KMS-11 (cell line): Measurements from ENCODE around the gene ATG2B.
A peak's percentile ranks its signal among the peaks of the same experiment; 100 is the strongest.

Experiments used
- H2AFZ ChIP-seq: fragments of 200-600 bp; sonication (generic); 2 replicates; pipeline ENCODE4 v1.6.1; 2016; ENCODE audit warnings: antibody characterized with exemption, mixed run types, low read depth
- H3K27ac ChIP-seq: fragments of 200-600 bp; sonication (generic); 2 replicates; pipeline ENCODE4 v1.6.1; 2016; ENCODE audit warnings: mild to moderate bottlenecking, mixed run types
- H3K27me3 ChIP-seq: fragments of 200-600 bp; sonication (generic); 2 replicates; pipeline ENCODE4 v1.6.1; 2017; ENCODE audit warnings: mild to moderate bottlenecking, low read depth, mixed run types, moderate library complexity; ENCODE audit not compliant: insufficient read depth
- H3K36me3 ChIP-seq: fragments of 200-600 bp; sonication (generic); 2 replicates; pipeline ENCODE4 v1.6.1; 2017; ENCODE audit warnings: mild to moderate bottlenecking, mixed run types; ENCODE audit not compliant: insufficient read depth
- H3K4me1 ChIP-seq: fragments of 200-600 bp; sonication (generic); 2 replicates; pipeline ENCODE4 v1.6.1; 2016; ENCODE audit warnings: mild to moderate bottlenecking, low read depth, mixed run types; ENCODE audit not compliant: poor library complexity, severe bottlenecking
- H3K4me2 ChIP-seq: fragments of 200-600 bp; sonication (generic); 2 replicates; pipeline ENCODE4 v1.7.0; 2016; ENCODE audit warnings: mild to moderate bottlenecking, mixed run types
- H3K4me3 ChIP-seq: fragments of 200-600 bp; sonication (generic); IDR thresholded peaks from 2 replicates; pipeline ENCODE4 v1.6.1; 2017; ENCODE audit warnings: low read depth, low read length, mixed read lengths; ENCODE audit not compliant: insufficient read depth
- H3K79me2 ChIP-seq: fragments of 200-600 bp; sonication (generic); 2 replicates; pipeline ENCODE4 v1.6.1; 2016; ENCODE audit warnings: low read depth, mixed run types; ENCODE audit not compliant: insufficient read depth
- H3K9ac ChIP-seq: fragments of 200-600 bp; sonication (generic); 2 replicates; pipeline ENCODE4 v1.6.1; 2016; ENCODE audit warnings: mild to moderate bottlenecking, mixed run types
- H4K20me1 ChIP-seq: fragments of 200-600 bp; sonication (generic); 2 replicates; pipeline ENCODE4 v1.6.1; 2016; ENCODE audit warnings: mild to moderate bottlenecking, mixed run types; ENCODE audit not compliant: insufficient read depth
- TF ChIP-seq, protein P1 (sequence below): fragments of 200-600 bp; sonication (generic); conservative IDR thresholded peaks from 2 replicates; pipeline ENCODE4 v1.6.1; 2017; ENCODE audit warnings: low read depth, mild to moderate bottlenecking, antibody characterized with exemption, low read length, moderate library complexity, mixed read lengths

Gene ATG2B

DNA sequence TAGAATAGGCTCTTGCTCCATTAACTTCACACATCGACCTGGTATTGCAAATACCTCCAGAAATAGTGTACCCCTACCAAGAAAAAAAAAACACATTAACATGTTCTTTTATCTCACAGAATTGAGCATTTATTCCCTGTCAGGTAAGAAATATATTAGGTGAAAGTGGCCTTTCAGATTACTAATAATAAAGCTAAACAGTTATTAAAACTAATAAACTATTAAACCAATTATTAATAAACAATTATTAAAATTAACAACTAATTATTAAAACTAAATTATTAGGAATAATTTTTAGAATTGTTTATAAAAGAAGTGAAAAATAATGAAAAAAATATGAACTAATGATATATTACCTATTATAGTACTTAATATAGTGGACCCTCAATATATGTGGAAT is 21.6 kb upstream of the ATG2B start:
- no peak overlapping the region for H3K9ac ChIP-seq
- H2AFZ ChIP-seq, result no peak overlapping the region
- TF ChIP-seq, protein P1, sequence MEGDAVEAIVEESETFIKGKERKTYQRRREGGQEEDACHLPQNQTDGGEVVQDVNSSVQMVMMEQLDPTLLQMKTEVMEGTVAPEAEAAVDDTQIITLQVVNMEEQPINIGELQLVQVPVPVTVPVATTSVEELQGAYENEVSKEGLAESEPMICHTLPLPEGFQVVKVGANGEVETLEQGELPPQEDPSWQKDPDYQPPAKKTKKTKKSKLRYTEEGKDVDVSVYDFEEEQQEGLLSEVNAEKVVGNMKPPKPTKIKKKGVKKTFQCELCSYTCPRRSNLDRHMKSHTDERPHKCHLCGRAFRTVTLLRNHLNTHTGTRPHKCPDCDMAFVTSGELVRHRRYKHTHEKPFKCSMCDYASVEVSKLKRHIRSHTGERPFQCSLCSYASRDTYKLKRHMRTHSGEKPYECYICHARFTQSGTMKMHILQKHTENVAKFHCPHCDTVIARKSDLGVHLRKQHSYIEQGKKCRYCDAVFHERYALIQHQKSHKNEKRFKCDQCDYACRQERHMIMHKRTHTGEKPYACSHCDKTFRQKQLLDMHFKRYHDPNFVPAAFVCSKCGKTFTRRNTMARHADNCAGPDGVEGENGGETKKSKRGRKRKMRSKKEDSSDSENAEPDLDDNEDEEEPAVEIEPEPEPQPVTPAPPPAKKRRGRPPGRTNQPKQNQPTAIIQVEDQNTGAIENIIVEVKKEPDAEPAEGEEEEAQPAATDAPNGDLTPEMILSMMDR, result no peak
- H3K27me3 ChIP-seq, result no peaks in the 10 kb centered on the region
- H3K4me3 ChIP-seq, result no peak overlapping the region
- H3K27ac ChIP-seq, result no peak overlapping the region
- no peak overlapping the region for H3K4me2 ChIP-seq
- H3K36me3 ChIP-seq, result no peaks in the 10 kb centered on the region
- H3K79me2 ChIP-seq, result no peaks in the 10 kb centered on the region
- H4K20me1 ChIP-seq, result no peaks in the 10 kb centered on the region
- H3K4me1 ChIP-seq, result peaks cover 24% of the 10 kb centered on the region

DNA sequence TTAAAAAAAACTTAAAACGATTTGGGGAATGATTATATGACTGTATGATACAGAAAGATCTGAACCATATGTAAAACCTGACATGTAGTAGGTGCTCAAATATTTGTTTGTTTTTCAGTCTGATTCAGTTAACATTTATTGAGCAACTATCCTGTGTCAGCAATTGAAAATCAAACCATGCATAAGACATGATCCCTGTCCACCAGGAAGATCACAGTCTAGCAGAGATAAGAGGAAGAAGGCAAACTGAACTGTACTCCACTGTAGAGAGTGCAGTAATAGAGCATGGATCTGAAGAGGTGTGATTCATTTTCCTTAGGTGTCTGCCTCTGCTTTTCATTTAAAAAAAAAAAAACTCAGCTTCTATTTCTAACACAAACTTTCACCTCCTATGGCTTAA is 20.9 kb upstream of the ATG2B start:
- Histone ChIP-seq H4K20me1 (no peaks in the 10 kb centered on the region), H3K4me1 (peaks cover 24% of the 10 kb centered on the region), H3K4me3 (no peak overlapping the region), H3K27me3 (no peaks in the 10 kb centered on the region), H3K4me2 (no peak overlapping the region), H3K27ac (no peak overlapping the region), H2AFZ (no peak overlapping the region), H3K79me2 (no peaks in the 10 kb centered on the region), H3K36me3 (no peaks in the 10 kb centered on the region), H3K9ac (no peak overlapping the region)
- TF ChIP-seq, protein P1, result no peak

DNA sequence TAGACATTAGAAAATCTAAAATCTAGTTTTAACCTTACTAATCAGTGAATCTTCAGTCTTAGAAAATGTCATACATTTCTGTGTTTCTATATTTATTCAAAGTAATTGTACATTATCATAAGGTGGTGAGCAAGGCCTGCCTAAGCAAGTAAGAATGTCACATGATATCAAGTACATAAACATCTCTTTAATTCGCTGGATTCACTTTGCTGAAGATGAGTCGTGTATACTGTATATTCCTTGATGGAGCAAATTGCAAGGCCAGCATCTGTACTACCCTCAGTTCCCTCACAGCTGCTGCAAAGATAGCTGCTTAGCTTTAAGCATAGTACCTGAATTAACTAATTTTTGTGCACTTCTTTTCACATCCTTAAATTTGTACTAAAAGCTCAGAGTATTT is 20.3 kb upstream of the ATG2B start:
- TF ChIP-seq, protein P1, result no peak
- Histone ChIP-seq H3K4me1 (peaks cover 24% of the 10 kb centered on the region), H3K27ac (no peak overlapping the region), H4K20me1 (no peaks in the 10 kb centered on the region), H3K36me3 (no peaks in the 10 kb centered on the region), H3K27me3 (no peaks in the 10 kb centered on the region), H2AFZ (no peak overlapping the region), H3K4me2 (no peak overlapping the region), H3K9ac (no peak overlapping the region), H3K4me3 (no peak overlapping the region), H3K79me2 (no peaks in the 10 kb centered on the region)

DNA sequence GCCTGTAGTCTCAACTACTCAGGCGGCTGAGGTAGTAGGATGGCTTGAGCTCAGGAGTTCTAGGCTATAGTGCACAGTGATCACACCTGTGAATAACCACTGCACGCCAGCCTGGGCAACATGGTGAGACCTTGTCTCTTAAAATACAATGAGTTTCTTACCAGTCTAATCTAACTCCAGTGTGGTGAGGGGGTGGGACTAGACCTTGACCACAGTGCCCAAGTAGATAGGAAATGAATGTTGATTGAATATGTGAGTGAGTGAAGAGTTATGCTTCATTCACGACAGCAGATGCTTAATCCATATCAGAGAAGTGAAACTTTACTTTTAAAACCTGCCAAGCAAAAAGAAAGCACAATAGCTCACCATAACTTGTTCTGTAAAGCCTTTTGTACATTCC is 17.6 kb upstream of the ATG2B start:
- TF ChIP-seq, protein P1, result no peak

More for the DNA sequence above, 17.6 kb upstream of the ATG2B start:
- Histone ChIP-seq H3K4me2 (peak overlapping the region; percentile 46), H3K27me3 (no peaks in the 10 kb centered on the region), H3K79me2 (no peaks in the 10 kb centered on the region), H3K27ac (peak overlapping the region; percentile 29; the same call in 1 of the 2 replicates), H3K4me3 (no peak overlapping the region), H3K36me3 (no peaks in the 10 kb centered on the region), H3K9ac (no peak overlapping the region), H4K20me1 (no peaks in the 10 kb centered on the region), H2AFZ (no peak overlapping the region), H3K4me1 (peaks cover 24% of the 10 kb centered on the region)
